PFSK-1 (cell line): ENCODE results near the gene DCTN1.

Experiments
- POLR2AphosphoS5 ChIP-seq: IDR thresholded peaks from 2 replicates; pipeline ENCODE4 v1.6.1; 2012; ENCODE audit warnings: low read depth, mild to moderate bottlenecking, control low read depth, low read length, moderate library complexity
- REST ChIP-seq, 2 experiments: IDR thresholded peaks; 2 replicates each; pipeline versions ENCODE4 v1.6.1 to v1.8.0; 2011 to 2012; ENCODE audit warnings: low read depth in 2 of 2, low read length in 2 of 2, control low read depth in 1 of 2, inconsistent platforms in 1 of 2, mild to moderate bottlenecking in 1 of 2, moderate library complexity in 1 of 2; ENCODE audit not compliant: insufficient read depth in 1 of 2
- TAF1 ChIP-seq: IDR thresholded peaks from 2 replicates; pipeline ENCODE4 v1.6.1; 2012; ENCODE audit warnings: low read length, control low read depth, borderline replicate concordance; ENCODE audit not compliant: insufficient read depth

DNA sequence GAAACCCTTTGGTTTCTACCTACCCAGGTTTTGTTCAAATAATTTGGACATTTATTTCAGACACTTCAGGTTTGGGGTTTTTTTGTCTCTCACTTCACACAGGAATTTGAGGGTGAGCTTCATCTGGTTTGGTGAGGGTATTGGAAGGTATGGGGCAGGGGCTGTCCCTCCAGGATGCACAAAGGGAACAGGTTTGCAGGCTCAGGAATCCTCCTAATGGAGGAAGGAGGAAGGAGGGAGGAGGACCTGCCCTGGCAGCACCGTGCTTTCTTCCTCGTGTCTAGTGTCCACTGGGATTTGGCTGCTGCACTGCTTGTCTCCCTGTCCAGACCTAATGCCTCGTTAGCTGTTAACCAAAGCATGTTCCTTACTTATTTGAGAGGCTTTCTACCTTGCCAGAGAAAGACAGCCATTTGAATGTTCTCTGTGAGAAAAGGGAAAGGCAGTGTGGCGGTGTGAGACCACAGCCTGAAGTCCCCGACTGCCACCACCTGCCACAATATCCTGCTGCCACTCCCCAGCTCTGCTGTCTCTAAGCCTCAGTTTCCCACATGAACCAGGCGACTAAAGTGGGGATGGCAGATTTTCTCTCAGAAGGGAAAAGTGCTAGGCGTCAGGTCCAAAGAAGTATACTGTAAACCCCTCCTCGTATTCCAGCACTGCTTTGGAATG lies 34.7 kb downstream of the DCTN1 start:
- no peak for TF ChIP-seq POLR2AphosphoS5
- TF ChIP-seq REST (IDR thresholded peaks at IDR 0.05; ENCODE audit: insufficient read depth in 1 of 2, low read depth in 2 of 2, low read length in 2 of 2), result no peak
- no peak for TF ChIP-seq TAF1
